HG03469 (cell line): ENCODE measurements around the gene HLA-DRB1.
"Not testable (repeated sequence)": the region's sequence is repeated elsewhere in the genome, so short reads cannot be mapped to it uniquely, and the experiment has no call there.

Source experiments
- ATAC-seq: cut with Tn5 transposase; IDR thresholded peaks from one replicate; pipeline ENCODE4 v1.9.1; 2021; ENCODE audit warnings: mild to moderate bottlenecking, moderate library complexity, moderate number of reproducible peaks; ENCODE audit not compliant: unreplicated experiment

The HLA-DRB1 gene

GRCh38 chr6:32609731-32610640, 20.3 kb upstream of the HLA-DRB1 start:
- ATAC-seq: peak; percentile 73

DNA sequence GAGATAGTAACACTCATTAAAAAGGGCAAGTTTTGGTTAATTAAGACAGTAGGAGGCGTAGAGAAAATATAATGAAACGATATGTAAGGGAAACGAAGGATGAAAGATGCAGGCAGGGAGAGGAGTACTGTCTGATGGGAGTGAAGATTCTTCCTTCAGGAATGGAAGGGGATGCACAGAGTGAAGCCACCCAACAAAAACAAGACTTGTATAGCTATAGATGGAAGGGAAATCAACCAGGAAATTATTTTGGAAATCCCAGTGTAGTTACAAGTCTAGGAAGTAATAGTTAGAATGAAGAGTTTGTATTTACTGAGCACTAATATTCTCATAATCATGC, 19.7 kb upstream of the HLA-DRB1 start:
- no peak for ATAC-seq

- no peak for ATAC-seq
Measured at GRCh38 chr6:32608362-32608761, 18.7 kb upstream of the HLA-DRB1 start.

DNA sequence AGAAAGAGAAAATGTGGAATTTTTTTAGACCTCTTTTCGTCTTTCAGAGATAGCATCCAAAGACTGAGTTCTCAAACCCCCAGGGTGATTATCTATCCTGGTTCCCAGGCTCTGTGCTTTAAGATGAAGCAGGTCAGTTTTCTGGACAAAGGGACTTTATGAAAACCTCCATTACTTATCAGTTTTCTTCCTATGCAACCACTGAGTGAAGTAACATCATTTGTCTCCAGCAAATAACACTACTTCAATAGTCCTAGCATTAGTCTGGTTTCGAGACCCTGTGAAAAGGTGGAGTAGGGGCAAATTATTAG, 18.3 kb upstream of the HLA-DRB1 start:
- no peak for ATAC-seq

DNA sequence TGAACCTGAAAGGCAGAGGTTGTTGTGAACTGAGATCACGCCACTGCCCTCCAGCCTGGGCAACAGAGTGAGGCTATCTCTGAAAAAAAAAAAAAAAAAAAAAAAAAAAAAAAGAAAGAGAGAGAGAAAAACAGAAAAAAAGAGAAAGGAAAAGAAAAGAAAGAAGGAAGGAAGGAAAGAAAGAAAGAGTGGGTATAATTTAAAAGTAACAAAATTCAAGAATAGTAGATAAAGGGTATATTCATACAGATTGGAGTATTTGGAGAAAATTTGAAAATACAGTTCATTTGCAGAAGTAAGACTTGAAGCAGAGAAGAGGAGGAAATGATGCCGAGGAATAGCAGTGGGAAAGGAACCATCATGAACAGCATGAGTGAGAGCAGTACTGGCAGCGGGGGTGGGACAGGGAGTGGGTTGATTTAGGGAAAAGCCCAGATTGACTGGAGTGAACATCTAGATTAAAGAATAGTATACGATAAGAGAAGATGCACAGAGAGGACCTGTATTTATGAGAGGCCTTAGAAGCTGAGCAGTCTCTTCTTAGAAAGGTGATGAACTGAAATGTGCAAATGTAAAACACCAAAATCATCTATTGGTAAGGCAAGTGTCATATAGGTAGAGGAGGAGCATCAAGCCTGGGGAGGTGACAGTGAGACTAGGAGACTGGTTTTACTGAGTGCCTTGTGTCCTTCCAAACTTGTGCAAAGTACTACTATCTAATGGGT, 17.8 kb upstream of the HLA-DRB1 start:
- no peak for ATAC-seq

DNA sequence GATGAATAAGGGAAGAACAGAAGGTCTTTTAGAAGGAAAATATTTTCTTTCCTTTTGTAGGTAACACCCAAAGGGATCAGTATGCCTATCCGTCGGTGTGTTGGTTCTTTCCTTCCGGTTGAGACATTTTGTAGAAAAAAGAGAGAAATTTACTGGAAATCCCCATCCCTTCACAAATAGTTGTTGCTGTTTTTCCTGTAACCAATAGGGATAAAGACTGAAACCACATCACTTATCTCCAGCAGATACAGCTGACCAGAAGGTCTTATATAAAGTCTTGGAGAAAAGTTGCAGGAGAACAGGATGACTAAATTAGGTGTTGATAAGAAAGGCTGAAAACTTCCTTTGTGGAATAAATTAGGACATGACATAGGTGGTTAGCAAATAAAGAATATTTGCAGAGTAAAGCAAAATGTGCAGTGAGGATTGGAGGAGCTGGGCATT, 14.8 kb upstream of the HLA-DRB1 start:
- ATAC-seq: no peak

DNA sequence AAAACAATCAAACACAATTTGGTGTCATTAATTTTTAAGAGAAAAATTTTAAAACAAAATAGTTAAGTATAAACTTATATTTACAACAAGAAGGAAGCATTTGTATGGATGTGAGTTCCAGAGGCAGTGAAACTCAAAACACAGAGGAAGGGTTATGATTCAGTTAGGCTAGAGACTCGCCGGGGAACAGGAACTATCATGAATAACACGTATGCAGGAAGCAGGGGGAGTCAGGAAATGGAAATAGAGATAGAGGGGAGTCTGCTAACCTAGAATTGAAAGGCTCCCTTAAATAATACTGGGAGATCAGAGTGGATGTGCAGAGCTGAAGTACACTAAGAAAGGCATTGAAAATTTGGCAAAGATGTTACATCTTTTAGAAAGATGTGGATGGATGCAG, 14.2 kb upstream of the HLA-DRB1 start:
- ATAC-seq: no peak

GRCh38 chr6:32603222-32603621, 13.6 kb upstream of the HLA-DRB1 start:
- no peak for ATAC-seq

DNA sequence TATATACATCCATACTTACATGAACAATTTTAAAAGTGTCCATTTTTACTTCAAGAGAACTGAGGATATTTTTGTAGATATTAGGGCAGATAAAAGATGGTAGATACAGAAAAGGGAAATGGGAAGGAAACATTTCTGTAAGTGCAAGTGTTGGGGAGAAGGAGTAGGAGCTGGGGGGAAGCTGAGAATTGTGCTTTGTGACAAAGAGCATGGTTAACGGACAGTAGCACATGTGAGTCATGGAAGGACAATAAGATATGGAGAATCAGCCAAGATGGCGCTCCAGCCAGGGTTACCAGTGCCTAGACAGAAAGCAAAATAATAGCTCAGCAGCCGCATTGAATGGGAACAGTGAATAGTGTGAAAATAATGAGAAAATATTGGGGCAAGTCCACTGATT, 12.7 kb upstream of the HLA-DRB1 start:
- ATAC-seq: no peak

- no peak for ATAC-seq
Measured at GRCh38 chr6:32597024-32597423, 7.4 kb upstream of the HLA-DRB1 start.

- ATAC-seq: not testable (repeated sequence)
Measured at GRCh38 chr6:32590713-32591112, 1.1 kb upstream of the HLA-DRB1 start.

DNA sequence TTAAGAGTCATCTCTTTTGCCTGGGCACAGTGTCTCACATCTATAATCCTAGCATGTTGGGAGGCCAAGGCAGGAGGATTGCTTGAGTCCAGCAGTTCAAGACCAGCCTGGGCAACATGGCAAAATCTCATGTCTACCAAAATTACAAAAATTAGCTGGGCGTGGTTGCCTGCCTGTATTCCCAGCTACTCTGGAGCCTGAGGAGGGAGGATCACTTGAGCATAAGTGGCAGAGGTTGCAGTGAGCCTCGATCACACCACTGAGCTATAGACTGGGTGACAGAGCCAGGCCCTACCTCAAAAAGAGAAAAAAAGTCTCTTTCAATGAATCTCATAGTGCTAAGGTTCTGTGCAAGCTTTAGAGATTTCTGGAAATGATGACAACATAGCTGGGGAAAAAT, 1.5 kb downstream of the HLA-DRB1 start:
- ATAC-seq: no peak

GRCh38 chr6:32583527-32583898, 6.1 kb downstream of the HLA-DRB1 start:
- no peak for ATAC-seq

- no peak for ATAC-seq
Measured at GRCh38 chr6:32581315-32582095, 8.1 kb downstream of the HLA-DRB1 start.

- no peak for ATAC-seq
Measured at GRCh38 chr6:32580593-32580992, 9.1 kb downstream of the HLA-DRB1 start.

DNA sequence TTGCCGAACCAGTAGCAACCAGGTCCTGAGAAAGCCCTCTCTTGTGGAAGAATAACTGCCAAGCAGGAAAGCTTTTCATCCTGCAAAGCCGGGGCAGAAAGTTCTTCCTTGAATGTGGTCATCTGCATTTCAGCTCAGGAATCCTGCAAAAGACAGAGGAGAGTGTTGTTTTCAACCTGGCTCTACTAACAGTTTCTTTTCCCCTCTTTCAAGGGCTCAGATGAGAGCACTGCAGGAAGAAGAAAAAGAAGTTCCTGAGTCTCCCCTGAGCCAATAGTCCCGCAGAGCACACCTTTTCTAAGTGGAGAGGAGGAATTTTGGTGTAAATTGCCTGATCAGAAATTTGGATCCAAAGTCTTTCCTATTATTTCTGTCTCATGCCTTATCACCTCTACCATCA, 10.7 kb downstream of the HLA-DRB1 start:
- no peak for ATAC-seq

- not testable (repeated sequence) for ATAC-seq
Measured at GRCh38 chr6:32577493-32577892, 12.2 kb downstream of the HLA-DRB1 start.

- no peak for ATAC-seq
Measured at GRCh38 chr6:32576250-32576649, 13.4 kb downstream of the HLA-DRB1 start.

GRCh38 chr6:32570363-32570905, 19.2 kb downstream of the HLA-DRB1 start:
- ATAC-seq: no peak

DNA sequence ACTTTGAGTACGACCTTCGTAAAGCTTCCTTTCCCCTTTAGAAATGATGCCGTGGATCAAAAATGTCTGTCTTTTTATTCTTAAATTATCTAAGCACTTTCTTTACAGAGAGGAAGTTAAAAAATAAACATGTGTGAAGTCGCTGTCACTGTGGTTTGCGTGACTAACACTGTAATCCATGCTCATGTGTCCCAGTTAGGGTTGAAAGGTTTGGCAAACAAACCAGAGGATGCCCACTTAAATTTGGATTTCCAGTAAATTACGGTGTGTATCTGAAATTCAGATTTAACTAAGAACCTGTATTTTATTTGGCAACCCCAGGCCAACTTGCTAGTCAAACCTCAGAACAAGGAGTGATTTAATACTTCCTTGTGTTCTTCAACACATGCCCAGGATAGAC, 21.1 kb downstream of the HLA-DRB1 start:
- ATAC-seq: no peak

GRCh38 chr6:32566957-32567356, 22.7 kb downstream of the HLA-DRB1 start:
- ATAC-seq: no peak
